Astrocyte (in vitro differentiated cells and primary cell): ENCODE data around the gene MAPK12.

Experiments
- EZH2 ChIP-seq: IDR thresholded peaks from 2 replicates; pipeline ENCODE4 v1.6.1; 2012; ENCODE audit warnings: mild to moderate bottlenecking, low read length, inconsistent platforms; ENCODE audit not compliant: insufficient read depth
- TF ChIP-seq, protein P1 (sequence below): IDR thresholded peaks from 2 replicates; pipeline ENCODE4 v1.5.1; 2011; ENCODE audit warnings: low read depth, mild to moderate bottlenecking, inconsistent platforms, low read length, moderate library complexity; ENCODE audit not compliant: insufficient read depth

- TF ChIP-seq EZH2 = no peak
- TF ChIP-seq, protein P1, sequence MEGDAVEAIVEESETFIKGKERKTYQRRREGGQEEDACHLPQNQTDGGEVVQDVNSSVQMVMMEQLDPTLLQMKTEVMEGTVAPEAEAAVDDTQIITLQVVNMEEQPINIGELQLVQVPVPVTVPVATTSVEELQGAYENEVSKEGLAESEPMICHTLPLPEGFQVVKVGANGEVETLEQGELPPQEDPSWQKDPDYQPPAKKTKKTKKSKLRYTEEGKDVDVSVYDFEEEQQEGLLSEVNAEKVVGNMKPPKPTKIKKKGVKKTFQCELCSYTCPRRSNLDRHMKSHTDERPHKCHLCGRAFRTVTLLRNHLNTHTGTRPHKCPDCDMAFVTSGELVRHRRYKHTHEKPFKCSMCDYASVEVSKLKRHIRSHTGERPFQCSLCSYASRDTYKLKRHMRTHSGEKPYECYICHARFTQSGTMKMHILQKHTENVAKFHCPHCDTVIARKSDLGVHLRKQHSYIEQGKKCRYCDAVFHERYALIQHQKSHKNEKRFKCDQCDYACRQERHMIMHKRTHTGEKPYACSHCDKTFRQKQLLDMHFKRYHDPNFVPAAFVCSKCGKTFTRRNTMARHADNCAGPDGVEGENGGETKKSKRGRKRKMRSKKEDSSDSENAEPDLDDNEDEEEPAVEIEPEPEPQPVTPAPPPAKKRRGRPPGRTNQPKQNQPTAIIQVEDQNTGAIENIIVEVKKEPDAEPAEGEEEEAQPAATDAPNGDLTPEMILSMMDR = no peak
Observed at GRCh38 chr22:50301581-50301991, 40.1 kb upstream of the MAPK12 start.
